Measurements from ENCODE around the gene AP5M1.
"Not testable (repeated sequence)": the region's sequence is repeated elsewhere in the genome, so short reads cannot be mapped to it uniquely, and the experiment has no call there.

AP5M1 gene, protein sequence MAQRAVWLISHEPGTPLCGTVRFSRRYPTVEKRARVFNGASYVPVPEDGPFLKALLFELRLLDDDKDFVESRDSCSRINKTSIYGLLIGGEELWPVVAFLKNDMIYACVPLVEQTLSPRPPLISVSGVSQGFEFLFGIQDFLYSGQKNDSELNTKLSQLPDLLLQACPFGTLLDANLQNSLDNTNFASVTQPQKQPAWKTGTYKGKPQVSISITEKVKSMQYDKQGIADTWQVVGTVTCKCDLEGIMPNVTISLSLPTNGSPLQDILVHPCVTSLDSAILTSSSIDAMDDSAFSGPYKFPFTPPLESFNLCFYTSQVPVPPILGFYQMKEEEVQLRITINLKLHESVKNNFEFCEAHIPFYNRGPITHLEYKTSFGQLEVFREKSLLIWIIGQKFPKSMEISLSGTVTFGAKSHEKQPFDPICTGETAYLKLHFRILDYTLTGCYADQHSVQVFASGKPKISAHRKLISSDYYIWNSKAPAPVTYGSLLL

DNA sequence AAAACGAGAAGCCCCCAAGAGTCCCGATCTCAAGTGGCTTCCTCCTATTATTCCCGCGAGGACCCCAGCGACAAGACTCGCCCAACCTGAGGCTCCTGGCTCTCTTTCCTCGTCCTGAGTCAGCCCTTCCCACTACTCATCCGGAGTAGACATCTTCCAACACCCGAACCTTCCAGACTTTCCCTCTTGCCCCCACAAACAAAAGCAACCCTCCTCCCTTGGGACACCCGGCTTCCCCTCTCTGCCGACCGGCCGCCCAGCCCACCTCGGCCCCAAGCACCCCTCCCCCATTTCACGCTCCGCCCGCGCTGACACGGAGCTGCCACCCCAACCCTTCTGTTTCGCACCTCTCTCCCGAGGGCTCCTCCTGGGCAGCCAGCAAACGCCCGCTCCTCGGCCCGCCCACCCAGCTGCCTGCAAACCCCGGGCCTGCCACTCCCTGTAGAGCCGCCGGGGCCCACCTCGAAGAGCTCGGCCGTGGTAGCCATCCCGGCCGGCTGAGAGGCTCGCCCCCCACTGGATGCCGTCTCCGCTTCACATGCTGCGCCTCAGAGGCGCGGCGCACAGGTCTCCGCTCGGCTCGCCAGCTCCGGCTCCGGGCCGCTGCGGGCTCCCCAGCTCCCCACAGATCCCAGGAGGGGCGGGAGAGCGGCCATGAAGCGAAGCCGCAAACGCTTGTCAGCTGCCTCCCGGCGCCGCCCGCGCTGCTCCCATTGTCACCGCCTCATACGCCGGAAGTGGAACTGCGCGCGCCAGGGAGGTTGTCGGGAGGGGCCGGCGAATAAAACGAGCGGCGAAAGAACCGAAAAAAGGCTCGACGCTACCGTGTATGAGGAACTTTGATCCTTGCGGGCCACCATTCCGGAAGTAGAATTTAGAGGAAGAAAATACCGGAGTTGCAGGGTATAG is at the start of gene AP5M1, which contains the start of gene EXOC5:
Gene AP5M1 (plus strand): TSS at position 811 of the 909 bp plus-strand sequence. CDS start 344 bp downstream, outside the sequence.
Gene EXOC5 (minus strand): TSS at position 745 of the 909 bp plus-strand sequence. CDS start 257 bp downstream, at position 488.
- peak; percentile 98 for DNase-seq

DNA sequence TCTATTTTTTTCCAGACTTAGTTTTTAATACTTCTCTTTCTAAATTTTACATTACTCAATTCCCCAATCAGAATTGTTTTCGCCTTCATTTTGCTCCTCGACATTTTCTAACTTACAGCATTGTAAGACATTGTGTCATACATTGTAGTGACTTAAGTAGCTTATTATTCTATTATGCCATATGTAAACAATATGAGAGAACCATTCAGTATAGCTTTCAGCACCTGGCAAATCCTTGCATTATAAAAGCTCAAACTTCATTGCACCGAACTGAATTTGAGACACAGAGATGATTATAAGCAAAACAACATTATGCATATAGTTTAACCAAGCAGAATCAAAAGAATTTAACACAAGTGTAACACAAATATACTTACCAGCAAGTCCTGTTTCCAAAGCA is 46.8 kb upstream of the AP5M1 start:
- no peak for DNase-seq

DNA sequence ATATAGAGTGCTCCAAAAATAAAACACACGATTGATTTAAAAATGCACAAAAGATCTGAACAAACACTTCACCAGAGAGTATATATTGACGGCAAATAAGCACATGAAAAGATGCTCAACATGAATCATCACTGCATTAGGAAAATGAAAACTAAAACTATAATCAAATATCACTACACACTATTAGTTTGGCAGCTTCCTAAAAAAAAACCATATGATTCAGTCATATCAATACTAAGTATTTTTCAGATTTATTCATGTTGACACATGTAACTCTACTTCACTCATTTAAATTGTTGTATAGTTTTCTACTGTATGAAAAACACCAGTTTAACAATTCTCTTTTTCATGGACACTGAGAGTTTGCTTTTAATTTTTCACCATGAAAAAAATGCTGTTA is 41.7 kb upstream of the AP5M1 start:
- DNase-seq: no peak

DNA sequence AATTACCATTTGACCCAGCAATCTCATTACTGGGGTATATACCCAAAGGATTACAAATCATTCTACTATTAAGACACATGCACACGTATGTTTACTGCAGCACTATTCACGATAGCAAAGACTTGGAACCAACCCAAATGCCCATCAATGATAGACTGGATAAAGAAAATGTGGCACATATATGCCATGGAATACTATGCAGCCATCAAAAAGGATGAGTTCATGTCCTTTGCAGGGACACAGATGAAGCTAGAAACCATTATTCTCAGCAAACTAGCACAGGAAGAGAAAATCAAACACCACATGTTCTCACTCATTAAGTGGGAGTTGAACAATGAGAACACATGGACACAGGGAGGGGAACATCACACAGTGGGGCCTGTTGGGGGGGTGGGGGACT is 40.5 kb upstream of the AP5M1 start:
- DNase-seq: not testable (repeated sequence)

DNA sequence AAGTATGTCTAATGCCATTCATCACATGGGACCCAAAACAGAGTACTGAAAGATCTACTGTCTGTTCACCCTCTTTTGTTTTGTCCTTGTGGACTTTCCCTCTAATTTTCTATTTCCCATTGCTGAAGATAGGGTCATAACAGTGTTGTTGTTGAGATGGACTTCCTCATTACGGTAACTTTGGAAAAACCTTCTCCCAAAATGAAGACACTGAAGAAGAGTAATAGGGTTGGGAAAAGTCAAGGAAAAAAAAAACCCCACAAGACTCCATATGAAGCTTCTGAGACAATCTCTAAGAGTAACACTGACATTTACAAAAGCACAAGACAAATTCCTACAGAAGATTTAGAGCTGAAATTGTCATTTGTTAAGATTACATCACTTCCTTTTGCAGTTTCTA is 36.8 kb upstream of the AP5M1 start:
- DNase-seq: no peak

DNA sequence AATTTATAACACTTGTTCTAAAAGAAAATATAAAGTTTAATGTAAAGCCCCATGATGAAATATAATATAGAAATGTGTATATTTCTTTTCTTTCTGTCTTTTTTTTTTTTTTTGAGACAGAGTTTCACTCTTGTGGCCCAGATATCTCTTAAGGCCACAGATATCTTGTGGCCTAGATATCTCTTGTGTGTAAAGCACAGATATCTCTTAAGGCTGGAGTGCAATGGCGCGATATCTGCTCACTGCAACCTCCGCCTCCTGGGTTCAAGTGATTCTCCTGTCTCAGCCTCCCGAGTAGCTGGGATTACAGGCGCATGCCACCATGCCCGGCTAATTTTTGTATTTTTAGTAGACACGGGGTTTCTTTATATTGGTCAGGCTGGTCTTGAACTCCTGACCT is 28.7 kb upstream of the AP5M1 start:
- DNase-seq: not testable (repeated sequence)

DNA sequence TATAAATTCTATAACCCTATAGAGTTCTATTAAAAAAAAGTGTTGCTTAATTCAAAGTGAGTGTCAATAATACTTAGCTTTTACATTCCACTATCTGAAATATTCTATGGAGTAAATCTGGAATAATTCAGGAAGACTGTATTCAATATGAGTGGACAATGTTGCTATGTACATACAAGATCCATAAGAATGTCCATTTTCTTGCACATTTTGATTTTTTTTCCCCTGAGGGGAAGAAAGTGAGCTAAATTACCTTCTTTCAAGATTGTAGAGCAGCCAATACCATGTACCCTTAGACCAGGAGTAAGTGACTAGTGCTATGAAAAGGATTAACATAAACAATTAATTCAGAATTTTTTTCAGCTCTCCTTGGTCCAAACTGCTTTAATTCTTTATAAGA is 25.5 kb upstream of the AP5M1 start:
- DNase-seq: no peak

DNA sequence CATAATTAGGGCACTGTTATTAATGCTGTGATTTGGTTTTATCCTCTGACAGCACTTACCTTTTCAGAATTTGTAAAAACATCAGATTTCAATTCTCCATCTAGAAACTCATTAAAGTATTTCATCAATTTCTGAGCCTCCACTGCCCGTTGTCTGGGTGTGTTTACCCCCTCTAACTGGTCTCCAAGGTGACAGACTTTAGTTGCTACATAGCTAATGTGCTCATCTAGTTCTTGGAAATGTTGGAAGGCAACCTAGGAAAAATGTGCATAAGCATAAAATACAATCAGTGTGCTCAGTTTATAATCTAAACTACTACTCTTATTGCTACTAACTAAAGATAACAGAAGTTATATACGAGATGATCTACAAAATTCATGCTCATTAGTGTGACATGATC is 24.7 kb upstream of the AP5M1 start:
- DNase-seq: no peak

DNA sequence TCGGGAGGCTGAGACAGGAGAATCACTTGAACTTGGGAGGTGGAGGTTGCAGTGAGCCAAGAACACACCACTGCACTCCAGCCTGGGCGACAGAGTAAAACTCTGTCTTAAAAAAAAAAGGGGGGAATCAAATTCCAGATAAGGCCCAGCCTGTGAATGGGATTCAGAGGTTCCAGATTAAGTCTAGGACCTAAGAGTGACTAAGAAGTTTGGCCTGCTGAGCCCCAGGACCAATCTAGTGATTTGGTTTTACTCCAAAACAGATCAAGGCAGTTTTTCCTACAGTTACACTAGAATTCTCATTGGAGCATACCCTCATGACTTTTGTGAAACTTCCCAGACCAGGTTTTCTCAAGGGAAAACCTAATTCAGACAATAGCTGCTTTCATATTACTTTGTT is 22.8 kb upstream of the AP5M1 start:
- no peak for DNase-seq

DNA sequence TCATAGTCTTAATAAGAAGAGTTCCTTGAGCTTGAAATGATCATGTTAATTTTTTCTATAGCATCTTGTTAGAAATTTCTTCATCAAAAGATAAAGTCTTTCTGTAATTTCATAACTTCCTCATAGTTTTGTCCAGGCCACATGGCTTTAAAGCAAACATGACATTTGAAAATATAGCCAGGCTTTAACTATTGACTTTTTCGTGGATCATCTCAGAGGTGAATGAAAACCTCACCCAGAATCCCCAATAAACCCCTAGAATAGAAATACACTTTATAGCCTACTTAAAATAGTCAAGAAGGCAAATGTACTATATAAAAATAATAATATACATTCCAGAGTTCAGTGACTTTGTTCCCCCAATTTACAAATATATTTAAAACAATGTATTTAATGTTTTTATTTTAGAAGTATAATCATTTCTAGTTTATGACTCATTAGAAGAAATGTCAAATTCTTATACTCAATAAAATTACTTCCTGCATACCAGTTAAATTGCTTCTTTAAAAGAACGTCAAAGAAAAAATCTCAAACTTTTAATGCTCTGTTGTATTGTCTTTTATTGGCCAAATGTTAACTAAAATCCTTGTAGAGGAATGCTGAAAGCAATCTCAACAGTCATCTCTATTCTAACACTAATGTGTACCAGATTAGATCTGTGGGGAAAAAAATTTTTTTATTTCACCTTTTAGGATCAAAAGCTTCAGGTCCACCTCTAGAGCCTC is 21.7 kb upstream of the AP5M1 start:
- DNase-seq: no peak

DNA sequence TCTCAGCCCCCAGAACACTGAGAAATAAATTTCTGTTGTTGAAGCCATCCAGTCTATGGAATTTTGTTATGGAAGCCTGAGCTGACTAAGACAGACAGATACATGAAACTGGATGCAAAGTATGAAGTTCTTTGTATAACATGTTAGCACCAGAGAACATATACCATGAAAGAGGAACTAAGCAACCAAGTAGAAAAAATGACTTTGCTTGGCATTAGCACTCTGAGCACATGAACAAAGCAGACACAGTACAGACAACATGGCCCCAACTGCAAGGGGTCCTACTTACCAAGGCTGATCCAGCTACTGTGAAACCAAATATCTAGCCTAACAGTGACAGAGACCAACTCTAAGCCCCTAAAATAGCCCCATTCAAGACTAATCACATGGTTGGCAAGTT is 13.9 kb upstream of the AP5M1 start:
- DNase-seq: no peak

DNA sequence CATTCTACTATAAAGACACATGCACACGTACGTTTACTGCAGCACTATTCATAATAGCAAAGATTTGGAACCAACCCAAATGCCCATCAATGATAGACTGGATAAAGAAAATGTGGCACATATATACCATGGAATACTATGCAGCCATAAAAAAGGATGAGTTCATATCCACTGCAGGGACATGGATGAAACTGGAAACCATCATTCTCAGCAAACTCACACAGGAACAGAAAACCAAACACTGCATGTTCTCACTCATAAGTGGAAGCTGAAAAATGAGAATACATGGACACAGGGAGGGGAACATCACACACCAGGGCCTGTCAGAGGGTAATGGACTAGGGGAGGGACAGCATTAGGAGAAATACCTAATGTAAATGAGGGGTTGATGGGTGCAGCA is 10.6 kb upstream of the AP5M1 start:
- DNase-seq: not testable (repeated sequence)

DNA sequence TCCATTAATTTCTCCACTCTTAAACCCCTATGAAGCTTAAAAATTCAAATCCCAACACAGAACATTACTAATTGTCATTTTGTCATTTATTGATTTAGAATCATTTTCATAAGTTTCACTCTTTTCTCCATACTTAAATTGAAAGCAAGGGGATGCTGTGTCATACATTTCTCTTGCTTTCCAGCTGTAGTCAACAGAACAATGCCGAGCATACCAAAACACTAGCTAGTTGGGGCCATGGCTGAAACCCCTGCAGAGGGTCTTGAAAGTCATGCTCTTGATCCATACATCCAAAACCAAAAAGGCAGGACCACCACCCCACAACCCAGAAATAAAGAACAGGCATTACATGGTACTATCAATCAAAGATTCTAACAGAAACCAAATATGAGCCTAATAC is 9.1 kb upstream of the AP5M1 start:
- DNase-seq: no peak

DNA sequence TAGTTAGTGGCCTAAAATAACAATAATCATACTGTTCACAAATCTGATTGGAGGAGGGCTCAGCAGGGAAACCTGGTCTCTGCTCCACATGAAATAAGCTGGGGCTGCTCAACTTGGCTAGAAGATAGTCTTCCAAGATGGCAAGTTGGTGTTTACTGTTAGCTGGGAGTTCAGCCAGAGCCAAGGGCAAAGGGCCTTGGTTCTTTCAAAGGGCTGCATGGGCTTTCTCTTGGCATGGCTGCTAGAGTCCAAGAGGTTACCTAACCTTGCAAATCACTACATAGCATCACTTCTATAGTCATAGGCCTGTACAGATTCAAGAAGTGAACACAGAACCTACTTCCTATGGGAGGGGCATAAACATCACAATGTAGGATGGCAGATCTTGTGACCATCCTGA is 7.2 kb upstream of the AP5M1 start:
- DNase-seq: no peak

DNA sequence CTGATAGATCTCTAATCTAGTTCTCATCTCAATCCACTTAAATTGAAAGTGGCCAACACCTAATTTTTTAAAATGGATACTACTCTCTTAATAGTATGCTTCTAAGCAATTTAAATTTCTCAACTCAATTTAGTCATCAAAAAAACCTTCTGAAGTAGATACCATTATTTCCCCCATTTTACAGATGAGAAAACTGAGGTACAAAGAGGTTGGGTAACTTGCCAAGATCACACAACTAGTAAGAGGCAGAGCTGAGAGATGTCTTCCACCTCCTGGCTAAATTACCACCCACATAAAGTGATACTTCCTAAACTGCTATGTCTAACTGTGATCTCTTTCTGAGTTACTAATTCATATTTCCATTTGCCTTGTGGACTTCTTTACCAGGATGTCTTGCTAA is 6.7 kb upstream of the AP5M1 start:
- no peak for DNase-seq

DNA sequence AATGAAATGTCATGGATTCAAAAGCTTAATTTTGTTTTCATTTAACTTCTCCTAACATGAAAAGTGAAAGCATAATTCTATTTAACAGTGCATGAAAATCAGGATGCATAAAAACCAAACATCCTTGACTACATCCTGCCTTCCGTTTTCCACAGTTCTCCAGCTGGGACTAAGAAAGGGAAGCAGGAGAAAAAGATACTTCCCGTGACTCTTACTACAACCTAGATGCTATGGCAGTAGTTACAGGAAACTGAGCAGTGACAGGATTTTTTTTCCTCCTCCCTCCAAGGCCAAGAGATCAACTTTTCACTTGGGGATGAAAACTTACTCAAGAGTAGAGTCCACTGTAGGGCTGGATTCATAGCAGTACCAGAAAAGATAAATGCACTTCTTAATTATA is 2.7 kb upstream of the AP5M1 start:
- DNase-seq: no peak

DNA sequence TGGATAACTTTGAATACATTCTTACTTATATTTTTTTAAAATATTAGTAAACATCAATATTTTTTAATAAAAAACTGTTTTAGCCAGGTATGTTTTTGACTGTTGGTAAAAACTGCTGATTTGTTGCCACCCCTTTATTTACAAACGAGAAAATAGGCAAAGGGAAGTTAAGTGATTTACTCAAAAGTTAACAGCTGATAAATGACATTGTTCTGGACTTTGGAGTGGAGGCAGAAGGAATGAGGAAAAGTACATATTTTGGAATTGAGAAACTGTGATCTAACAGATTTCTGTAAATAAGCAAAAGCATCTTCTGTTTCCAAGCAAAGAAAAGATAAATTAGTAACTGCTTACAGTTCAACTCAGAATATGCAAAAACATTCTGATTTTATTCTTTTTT is 4.5 kb downstream of the AP5M1 start:
- DNase-seq: no peak

DNA sequence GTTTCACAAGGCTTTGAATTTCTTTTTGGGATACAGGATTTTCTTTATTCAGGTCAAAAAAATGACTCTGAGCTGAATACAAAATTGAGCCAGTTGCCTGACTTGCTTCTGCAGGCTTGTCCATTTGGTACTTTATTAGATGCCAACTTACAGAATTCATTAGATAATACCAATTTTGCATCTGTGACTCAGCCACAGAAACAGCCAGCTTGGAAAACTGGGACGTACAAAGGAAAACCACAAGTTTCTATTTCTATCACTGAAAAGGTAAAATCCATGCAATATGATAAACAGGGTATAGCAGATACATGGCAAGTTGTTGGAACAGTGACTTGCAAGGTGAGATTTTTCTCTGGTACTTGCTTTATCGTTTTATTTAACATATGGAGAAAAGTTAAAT is 5.8 kb downstream of the AP5M1 start:
- no peak for DNase-seq

DNA sequence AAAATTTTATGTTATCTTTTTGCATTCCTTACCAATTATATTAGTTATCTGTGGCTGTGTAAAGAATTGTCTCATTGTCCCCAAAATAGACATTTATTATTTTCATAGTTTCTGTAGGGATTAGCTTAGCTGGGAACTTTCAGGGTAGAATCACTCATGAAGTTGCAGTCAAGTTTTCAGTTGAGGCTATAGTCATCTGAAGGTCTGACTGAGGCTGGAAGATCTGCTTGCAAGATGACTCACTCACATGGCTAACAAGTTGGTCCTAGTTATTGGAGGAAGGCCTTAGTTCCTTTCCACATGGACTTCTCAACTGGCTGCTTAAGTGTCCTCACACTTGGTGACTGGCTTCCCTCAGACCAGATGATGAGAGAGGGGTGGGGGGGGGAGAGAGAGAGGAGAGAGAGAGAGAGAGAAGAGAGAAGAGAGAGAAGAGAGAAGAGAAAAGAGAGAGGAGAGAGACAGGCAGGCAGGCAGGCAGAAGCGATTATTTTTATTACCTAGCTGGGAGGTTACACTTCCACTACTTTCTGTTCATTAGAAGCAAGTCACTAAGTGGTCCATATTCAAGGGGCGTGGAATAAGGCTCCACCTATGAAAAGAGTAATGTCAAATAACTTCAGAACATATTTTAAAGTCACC is 6.4 kb downstream of the AP5M1 start:
- DNase-seq: no peak

DNA sequence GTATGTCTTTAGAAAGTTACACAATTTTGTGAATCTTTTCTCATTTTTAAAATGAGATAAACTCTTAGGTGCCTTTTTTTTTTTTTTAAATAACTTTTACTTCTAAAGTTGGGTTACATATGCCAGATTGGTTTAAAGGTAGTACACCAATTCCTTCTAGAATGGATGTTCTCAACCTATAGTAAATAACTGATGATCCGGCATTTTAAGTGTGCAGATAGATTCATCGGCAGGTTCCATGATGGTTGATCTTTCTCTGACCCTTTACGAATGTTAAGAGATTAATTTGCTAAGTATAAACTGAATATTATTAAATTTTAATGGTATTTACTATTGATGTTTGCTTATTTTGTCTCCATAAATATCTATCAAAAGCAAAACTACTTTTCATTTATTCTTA is 8.3 kb downstream of the AP5M1 start:
- DNase-seq: no peak

DNA sequence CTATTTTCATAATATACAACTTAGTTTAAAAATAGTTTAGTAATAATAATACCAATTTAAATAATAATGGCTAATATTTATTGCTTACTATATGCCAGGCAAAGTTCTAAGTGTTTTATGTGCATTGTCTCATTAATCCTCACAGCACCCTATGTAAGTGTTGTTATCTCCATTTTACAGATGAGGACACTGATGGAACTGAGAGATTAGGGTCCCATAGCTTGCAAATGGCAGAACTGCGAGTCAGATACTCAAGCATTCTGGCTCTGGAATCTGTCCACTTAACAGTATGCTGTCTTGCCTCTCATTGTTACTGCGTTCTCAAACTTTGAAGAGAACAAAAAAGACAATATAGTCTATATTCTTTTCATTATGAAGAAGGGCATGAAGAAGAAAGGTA is 19.0 kb downstream of the AP5M1 start:
- DNase-seq: no peak

DNA sequence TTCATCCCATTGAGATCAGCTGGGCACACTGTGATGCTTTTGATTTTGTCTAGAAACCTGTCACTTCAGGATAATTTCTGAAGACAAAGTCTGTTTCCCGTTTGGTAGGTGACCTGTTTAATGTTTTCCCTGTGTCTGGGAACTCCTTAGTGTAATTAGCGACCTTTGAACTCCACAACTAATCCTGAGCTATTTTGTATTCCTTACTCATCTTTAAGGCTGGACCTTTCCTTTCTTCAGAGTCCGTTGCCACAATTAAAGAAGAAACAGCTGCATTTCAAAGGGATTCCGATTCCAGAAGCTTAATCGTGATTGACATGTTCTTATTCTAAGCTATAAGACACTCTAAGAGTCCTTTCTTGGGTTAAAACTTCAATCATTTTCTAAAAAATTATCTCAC is 22.0 kb downstream of the AP5M1 start:
- DNase-seq: no peak

All from NCI-H345 (cell line).